NAMALWA (cell line): Measurements from ENCODE around the gene KDM4C.
"Not testable (repeated sequence)": the region's sequence is repeated elsewhere in the genome, so short reads cannot be mapped to it uniquely, and the experiment has no call there.

Experiments
- DNase-seq: peaks from one replicate; pipeline ENCODE4 v3.0.0-alpha.2; 2015; ENCODE audit warnings: low spot score

The KDM4C gene

DNA sequence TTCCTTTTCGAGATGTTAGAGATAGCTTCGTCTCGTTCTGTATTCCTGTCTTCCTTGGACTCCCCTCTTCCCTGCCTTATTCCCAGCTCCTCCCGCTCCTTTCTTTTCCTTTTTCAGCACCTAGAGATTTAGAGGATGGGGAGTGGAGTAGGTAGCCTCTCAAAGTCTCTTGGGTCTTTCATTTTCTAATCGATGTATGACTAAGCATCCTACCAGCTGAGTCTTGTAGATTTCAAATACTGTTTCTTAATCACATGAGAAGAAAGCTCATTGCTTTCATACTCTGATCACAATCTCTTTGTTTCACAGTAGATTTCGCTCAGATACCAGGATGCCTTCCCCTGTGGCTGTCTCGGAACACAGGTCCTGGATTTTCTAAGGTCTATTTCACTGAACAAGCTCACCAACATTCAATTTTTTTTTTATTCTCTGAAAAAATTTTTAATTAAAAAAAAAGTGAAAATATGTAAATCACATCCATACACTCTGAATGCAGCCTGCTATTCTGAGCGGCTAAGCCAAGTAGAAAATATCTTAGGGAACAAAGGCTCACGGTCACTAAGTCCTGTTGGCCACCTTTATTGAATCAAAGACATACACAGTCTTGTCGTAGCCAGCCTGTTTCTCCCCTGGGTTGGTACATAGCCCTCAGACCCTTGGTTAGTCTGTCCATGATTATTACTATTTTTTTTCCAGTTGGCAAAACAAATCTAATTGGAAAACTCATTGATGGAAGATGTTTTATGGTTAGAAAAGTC, 413.8 kb downstream of the KDM4C start:
- DNase-seq = no peak

DNA sequence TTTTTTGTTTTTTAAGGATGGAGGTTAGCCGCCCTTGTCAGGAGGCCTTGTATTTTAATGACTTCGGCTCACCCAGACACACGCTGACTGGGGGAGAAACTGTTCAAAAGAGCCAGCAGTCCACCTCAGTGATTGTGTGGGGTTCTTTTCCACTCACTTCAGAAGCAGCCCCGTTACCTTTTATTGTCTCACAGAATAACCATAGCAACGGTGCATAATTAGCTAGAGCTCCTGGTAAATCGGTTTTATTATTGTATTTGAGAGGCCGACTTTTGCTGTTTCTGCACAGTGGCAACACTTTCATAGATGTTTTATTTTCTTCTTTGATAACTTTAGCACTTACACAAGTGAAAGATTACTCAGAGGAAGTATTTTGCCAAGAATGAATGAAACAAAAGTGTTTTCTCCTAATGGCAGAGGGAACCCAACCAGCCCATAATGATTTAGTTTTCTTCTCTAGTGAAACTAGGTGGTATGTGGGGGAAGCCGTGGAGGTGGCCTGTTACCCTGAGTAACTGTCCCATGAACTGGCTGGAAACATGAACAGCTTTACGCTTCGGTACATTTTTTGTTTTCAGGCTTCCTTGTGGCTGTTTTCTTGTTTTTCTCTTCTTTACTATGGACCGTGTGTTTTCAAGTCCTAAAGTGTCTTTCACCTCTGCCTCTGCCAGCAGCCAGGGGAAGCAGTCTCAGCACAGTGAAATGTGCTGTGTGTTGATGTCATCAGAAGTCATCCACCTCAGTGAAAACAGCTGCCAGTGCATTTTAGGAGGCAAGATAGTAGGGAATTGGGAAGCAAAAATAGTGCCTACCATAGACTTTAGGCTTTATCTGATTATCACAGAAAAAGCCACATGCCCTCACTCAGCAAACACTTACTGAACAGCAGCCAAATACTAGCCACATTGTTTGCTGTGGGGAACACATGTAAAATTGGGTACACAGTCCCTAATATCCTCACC, 414.7 kb downstream of the KDM4C start:
- no peak for DNase-seq

DNA sequence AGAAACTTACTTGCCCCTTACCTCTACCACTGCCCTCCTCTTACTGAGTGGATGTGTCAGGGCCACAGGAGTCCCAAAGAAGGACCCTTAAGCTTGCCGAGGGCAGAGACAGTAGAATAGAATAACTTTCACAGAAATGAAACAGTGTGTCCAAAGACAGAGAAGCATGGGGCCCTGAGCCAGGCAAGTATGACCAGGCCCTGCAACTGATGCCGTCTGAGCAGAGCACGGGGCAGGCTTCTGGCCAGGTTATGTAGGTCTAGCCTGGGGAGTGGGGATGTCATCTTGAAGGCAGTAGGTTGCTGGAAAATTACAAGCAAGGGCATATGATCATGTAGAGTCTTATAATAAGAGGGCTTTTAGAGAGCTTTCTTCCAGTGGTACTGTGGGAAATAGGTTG, 415.4 kb downstream of the KDM4C start:
- DNase-seq = no peak

DNA sequence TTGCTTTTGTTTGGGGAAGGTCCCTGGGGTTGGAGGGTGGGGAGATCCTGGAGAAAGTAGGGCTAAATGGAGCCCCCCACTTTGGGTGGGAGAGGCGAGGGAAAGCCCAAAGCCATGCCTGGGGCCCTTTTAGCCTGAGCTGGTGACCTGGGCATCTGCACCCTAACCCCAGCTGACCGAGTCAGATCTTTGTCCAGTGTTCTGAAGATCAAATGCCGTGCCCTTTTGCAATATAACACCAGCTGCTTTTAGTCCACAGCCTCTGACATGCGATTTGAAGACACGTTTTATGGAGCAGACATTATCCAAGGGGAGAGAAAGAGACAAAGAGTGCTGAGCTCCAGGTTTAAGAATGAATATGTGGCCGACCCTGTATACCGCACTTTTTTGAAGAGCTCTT, 416.5 kb downstream of the KDM4C start:
- no peak for DNase-seq

DNA sequence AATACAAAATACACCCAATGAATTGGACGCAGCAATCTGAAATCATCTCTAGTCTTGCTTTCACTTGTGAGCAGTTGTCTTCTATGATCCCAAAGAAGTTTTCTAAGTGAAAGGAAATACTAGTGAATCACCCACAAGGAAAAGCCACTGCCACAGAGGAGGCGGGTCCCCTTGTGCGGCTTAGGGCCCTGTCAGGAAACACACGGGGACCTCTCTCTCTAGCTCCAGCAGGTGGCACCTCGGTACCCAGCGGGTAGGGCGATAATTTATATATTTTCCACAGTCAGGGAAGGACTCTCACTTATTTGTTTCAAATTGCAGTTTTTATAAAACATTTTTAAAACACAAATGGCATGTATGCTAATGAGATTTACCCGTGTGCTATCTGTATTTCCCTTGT, 417.1 kb downstream of the KDM4C start:
- no peak for DNase-seq

DNA sequence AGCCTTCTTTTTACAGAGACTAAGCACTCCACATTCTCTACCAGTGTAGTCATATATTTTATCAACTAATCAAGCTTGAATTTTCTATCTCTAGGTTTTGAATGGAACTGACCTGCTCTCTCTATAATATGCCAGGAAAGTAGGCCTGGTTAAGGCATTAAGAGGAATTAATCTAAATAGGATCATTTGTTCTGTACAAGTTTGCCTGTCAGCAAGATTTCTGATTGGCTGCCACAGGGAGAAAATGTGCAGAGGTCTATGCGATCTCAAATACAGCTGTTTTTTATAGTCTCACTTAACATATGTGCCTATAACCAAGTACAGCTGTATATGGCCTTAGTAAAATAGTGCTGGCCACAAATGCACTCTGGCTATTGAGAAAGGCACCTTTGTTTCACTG, 418.8 kb downstream of the KDM4C start:
- DNase-seq = no peak

DNA sequence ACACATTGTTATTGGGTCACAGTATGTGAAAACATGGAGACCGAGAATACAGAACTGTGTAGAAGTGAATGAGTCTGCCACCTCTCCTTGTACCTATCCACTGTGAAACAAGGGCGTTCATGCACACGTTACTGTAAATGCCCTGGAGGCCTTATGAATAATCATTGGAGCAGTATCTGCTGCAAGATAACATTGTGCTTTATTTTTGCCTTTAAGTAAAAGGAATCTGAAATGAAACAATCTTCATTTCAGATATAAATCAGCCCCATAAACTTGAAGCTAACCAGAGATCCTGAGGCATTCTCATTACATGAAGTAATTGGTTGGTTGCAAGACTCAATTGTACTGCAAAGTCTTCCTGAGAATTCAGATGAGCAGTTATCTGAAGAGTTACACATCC, 419.6 kb downstream of the KDM4C start:
- DNase-seq = no peak

DNA sequence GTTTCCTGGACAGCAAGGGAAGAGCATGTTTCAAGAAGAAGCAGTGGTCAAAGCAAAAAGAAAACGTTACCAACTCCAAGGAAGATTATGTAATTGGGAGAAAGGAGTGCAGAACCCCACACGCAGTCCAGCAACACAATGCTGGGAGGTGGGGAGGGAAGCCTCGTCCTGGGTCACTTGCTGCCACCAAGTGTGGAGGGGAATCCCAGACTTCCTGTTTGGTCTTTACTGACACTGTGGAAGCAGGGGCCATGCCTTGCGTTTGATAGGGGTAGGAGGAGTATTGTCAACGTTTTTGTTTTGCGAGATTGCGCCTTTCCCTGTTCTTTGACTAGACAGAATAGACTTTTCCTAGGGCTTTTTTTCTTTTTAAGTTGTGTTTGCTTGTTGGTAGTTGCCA, 421.0 kb downstream of the KDM4C start:
- no peak for DNase-seq

DNA sequence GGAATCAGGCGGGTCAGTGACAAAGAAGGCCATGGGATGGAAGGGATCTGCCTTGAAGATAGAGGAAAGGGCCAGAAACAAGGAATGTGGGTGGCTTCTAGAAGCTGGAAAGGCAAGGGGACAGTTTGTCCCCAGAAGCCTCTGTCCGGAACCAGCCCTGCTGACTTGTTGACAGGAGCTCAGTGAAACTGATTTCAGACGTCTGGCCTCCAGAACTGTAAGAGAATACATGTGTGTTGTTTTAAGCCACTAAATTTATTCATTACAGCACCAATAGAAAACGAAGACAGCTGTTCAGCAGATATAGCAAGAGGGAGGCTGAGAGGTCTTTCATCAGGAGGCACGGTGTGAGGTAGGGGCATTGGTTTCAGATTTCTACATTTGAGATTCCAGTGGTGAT, 422.5 kb downstream of the KDM4C start:
- no peak for DNase-seq

DNA sequence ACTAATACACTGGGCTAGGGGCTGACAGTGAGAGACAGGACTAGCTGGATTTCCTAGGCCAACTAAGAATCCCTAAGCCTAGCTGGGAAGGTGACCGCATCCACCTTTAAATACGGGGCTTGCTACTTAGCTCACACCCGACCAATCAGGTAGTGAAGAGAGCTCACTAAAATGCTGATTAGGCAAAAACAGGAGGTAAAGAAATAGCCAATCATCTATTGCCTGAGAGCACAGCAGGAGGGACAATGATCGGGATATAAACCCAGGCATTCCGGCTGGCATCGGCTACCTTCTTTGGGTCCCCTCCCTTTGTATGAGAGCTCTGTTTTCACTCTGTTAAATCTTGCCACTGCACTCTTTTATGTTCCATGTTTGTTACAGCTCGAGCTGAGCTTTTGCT, 425.4 kb downstream of the KDM4C start:
- DNase-seq = not testable (repeated sequence)

DNA sequence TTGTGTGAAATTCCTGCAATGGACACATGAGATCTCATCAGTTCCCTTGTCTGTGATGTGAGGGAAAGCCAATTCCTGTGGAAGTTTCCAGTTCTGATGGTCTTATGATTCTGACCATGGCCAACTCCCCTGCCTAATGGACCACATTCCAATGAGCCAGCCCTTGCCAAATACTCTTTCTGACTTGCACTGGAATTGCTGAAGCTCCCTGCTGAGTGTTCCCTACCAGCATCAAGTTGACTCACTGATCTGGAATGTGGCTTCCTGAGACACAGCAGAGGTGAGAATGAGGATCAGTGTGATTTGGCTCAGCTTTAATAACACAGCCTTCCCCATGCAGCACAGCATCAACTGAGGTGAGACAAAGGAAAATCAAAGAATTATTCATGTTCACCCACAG, 427.8 kb downstream of the KDM4C start:
- DNase-seq = no peak

DNA sequence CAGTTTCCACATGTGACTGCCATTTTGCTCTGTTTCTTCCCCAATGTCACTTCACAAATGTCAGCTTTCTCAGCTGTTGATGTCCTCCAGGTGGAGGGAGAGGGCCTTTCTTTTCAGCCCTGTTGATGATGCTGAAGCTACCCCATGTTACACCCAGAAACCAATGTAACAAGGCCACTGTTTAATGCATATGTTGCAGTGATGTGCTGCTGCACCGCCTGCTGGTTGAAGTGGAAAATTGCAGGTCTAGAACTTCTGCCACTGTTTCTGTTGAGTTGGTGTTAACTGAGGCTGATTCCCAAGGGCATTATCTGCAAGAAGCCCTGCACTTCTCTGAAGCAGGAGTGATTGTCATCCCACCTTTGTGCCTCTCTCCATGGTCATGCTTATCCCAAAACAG, 428.4 kb downstream of the KDM4C start:
- peak; percentile 66 for DNase-seq

DNA sequence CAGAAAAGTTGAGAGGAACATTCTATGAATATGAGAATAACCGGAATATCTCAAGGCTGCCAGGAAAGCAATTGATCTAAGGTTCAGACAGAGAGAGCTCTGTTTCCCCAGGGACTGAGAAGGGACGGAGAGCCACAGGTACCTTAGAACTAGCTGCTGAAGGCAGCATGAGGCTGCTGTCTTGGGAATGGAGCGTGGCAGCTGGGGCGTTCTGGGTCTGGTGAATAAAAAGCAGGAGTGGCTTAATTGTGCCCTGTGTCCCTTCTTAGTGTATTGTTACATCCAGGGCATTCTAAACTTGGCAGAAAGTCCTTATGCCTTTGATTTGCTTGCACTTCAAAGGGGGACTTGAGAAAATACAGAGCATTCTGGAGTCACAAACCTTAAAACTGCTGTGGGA, 434.5 kb downstream of the KDM4C start:
- no peak for DNase-seq

DNA sequence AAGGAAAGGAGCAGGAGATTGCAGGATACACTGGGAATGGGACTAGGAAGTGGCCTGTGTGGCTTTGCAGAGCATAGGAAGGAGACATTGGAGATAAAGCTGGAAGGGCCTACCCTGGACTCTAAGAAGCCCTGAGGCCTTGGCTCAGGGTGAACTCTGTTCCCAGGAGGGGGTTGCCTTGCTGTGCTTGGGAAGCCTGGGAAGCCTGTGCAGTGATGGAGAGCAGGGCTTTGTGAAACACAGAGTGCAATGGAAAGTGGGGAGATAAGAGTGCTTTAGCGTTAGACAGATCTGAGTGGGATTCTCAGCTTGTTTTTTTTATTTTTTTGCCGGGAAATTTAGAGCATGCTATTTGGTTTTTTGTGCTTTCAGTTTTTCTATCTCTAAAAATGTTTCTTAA, 437.8 kb downstream of the KDM4C start:
- DNase-seq = no peak

DNA sequence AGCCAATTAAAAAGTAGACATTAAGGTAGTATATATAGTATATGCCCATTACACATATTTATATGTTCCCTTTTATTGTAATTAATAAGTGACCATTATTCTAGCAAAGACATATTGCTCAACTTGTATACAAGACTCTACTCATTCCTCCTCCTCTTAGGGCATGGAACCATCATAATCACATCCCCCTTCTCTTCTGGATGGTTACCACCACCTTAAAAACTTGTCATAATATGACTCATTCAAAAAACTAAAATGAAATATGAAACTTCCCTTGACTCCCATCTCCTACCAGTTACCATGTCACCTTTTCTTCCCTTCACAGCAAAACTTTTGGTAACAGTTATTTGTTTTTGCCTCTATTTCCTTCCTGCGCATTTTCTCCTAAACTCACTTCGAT, 438.7 kb downstream of the KDM4C start:
- DNase-seq = no peak

DNA sequence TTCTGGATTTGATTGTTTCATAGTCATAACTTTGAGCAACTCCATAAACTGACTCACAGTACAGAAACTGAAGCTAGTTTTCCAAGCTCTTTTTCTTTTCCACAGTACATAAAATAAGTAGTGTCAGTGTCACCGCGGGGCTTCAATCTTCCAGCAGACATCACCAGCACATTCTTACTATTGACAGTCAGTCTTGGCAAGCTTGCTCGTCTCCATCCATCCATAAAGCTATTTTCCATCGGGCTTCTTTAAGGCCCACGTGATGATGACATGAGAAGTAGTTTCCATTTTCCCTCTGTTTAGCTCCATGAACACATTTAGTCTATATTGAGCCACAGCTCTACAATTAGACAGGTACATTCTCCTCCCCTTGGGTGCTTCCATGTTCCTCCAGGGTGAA, 443.4 kb downstream of the KDM4C start:
- DNase-seq = no peak

DNA sequence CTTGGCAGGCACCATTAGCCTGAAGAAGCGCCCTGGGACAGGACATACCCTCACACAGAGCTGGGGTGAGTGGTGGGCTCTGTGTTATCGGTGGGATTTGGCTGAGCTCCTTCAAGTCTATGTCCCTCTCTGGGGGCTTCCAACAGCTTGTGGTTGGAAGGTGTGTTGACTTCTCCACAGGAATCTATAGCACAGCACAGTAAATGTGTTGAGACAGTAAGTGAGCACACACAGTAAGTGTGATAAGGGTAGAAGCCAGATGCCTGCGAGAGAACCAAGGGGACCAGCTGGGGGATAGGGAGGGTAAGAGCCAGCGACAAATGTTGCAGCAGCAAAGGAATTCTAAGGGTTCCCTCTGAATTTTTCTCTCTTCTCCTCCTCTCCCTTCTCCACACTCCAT, 448.0 kb downstream of the KDM4C start:
- DNase-seq = no peak

DNA sequence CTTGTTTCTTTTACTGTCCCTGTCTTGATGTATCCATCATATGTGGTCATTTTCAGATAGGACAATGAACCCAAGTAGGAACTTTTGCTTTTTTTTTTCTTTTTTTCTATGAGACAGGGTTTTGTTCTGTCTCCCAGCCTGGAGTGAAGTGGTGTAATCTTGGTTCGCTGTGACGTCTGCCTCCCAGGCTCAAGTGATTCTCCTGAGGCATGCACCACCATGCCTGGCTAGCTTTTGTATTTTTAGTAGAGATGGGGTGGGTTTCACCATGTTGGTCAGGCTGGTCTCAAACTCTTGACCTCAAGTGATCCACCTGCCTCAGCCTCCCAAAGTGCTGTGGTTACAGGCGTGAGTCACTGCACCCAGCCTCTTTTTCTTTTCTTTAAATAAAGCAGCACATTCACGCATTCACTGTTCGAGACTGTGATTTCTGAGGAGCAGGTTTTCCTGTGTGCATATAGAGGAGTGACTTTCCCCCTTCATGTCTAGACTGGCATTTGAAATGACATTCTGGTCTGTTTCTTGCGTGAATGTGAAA, 448.5 kb downstream of the KDM4C start:
- no peak for DNase-seq

DNA sequence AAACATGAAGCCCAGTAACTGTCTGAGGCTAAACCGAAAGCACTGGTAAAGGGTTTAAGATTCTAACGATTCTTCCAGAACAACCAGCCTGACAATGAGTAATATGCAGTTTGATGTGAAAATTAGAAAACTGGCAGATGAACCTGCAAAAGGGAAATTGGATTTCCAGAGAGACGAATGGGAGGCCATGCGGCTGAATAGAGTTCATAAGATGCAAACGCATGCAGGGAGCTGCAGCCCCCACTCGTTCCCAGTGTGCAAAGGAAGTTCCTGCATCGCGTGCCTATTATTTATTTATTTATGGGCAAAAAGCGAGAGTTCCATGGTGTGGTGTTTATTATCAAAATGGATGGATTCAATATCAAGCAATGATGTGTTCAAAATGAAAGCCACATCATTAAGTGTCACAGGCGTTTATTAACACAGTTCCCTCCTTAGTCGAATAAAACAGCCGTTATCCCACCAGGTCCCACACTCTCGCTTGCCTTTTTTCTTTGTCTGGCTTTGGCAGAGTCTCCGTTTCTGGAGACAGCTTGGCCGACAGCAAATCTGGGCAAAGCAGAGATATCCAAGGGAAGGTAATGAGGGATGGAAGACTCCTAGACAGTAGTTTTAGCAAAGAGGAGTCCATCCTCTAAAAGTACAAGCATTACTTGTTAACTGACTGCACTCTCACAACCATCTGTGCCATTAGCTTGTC, 451.4 kb downstream of the KDM4C start:
- DNase-seq = no peak

DNA sequence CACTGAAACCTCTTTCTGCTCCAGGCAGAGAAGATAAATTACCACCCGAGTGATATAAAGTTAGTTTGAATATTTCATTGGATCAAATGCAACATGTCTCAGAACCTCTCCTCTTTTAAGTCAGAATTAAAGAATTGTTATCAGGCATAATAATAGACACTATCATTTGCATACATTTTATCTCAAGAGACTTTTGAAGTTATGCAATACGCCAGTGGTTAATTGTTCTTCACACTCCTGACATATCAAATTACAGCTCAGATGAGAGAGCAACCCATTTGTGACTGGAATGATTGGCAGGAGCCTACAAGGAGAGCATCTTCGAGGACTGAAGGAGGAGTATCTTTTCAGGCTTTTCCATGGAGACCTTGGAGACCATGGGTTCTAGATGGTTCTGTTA, 452.2 kb downstream of the KDM4C start:
- no peak for DNase-seq

DNA sequence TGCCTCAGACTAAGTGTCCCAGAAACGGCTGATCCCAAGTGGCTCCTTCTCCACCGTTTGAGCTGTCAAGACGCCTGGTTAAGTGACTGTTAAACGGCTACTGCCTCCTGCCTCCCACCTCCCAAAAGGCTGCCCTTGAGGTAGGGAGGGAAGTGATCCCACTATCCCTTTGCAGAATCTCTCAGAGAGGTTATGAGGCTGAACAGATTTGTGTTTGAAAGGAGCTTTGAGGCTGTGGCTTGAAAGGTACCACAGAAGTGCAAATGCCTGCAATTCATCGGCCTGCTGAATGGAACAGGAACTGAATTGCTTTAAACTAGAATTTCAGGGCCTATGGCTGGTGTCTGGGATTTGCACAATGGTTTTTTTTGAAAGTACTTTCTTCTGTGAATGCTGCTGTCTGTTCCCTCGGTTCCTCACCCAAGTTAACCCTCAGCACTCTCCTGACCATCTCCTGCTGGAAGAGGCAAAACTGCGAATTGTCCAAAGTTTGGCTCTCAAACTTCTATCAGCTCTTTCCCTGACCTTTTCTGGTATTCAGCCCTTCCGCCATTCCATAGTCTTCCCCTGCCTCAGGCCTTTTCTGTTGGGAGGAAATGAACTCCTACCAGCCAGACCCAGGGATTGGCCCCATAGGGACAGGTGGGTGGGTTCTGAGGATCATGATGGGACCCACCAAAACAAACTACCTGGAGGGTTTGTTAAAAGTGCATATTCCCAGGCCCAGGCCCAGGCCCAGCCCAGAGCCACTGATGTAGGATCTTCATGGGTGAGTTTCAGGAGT, 453.3 kb downstream of the KDM4C start:
- DNase-seq = no peak

DNA sequence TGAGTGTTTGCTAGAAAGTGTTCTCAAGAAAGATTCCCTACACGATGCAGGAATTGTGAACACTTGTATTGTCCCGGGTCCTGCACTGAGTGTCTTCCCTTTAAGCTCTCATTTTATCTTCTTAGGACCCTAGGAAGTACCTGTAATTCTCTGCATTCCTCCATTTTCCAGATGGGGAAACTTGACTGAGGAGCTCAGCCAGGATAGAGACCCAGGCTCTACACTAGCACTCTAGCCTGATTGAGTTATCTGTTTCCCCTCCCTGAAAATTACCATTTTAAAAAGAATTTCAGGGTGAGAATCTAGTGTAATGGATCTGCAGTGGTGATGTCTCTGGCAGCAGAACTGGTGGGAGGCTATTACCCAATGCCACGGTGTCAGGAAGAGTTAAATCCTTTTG, 453.9 kb downstream of the KDM4C start:
- DNase-seq = no peak
